HAP-1 (cell line): Measurements from ENCODE around the gene BMP7.

Experiments
- DNase-seq, 2 experiments: peaks; one replicate each; pipeline ENCODE4 v3.0.0-alpha.2; 2016 to 2020; ENCODE audit warnings: low spot score in 2 of 2
- H3K27me3 ChIP-seq: fragments of 250-450 bp; sonication (Bioruptor Pico); 2 replicates; pipeline ENCODE4 v1.5.1; 2020; ENCODE audit warnings: low read depth, mild to moderate bottlenecking, moderate library complexity
- H3K36me3 ChIP-seq: fragments of 250-450 bp; sonication (Bioruptor Pico); replicated peaks from 2 replicates; pipeline ENCODE4 v1.5.1; 2020; ENCODE audit warnings: mild to moderate bottlenecking
- H3K4me1 ChIP-seq: fragments of 250-450 bp; sonication (Bioruptor Pico); 2 replicates; pipeline ENCODE4 v1.5.1; 2020; ENCODE audit warnings: mild to moderate bottlenecking
- H3K4me3 ChIP-seq: fragments of 250-450 bp; sonication (Bioruptor Pico); 2 replicates; pipeline ENCODE4 v1.5.1; 2020; ENCODE audit warnings: mild to moderate bottlenecking, moderate library complexity
- H3K9me3 ChIP-seq: fragments of 250-450 bp; sonication (Bioruptor Pico); 2 replicates; pipeline ENCODE4 v1.5.1; 2020; ENCODE audit warnings: mild to moderate bottlenecking, moderate library complexity
- in situ Hi-C: fragments of 300-500 bp; cut with MboI; formaldehyde crosslinking; loops from 3 replicates; pipeline ENCODE4 v1.14.3; 2020; ENCODE audit warnings: low sequenced_read_pairs, inconsistent platforms, mixed read lengths

The BMP7 gene

DNA sequence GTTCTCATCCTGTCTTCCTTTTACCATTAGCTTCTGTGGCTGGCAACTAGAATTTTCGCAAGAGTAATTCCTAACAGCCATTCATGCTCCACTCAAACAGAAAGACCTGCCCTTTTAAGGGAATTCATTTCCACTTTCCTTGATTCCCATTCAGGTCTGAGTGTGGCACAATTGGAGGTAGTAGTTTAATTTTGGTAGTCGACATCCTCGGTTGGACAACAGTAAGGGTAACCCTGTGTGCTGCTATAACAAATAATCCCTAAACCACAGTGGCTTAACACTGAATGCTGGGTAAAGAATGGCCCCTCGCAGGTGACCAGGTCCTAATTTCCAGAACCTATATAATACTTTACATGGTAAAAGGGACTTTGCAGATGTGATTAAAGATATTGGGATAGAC lies 142.9 kb downstream of the BMP7 start:
- Histone ChIP-seq H3K9me3 (no peaks in the 10 kb centered on the region), H3K36me3 (no peaks in the 10 kb centered on the region), H3K27me3 (no peaks in the 10 kb centered on the region), H3K4me3 (no peak overlapping the region), H3K4me1 (no peaks in the 10 kb centered on the region)
- in situ Hi-C loops, result no loop called here
- no peak for DNase-seq

DNA sequence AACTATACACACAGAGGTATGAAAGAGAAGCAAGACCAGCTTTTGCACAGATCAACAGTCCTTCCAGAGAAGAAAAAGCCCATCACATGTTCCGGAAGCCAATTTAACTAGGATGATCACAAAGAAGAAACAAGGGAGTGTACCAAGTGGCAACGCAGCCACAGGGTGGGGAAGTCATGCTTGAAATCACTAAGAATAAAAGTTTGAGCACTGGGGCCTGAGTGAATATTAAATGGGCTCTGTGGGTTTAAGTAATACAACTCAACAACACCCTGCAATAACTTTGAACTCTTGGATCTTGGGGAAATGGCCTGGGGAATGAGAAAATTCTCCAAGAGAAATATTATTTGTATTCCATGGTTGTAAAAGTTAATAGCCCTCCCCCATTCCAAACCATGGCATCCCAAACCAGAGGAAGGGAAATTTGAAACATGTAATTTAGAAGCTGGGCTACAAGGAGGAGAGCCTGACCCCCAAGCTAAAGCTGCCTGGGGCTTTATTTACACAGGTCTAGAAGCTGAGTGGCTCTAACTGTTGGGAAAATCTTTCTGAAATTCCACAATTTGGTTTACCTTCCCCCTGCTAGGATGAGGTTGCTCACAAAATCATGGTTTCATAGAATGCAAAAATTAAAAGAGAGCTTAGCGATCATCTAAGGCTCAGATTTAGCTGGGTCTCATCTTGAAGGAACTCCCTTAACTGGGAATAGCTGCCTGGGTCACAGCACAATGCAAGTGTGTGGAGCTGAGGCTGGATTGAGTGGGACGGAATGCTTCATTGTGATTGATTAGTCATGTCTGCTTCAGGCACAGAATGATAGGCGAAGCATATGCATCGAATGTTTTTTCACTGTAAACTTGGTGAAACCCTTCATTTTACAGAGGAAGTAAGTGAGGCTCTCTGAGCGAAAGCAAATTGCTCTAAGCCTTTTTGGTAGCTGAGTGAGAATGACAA lies 143.6 kb downstream of the BMP7 start:
- H3K9me3 ChIP-seq, result no peaks in the 10 kb centered on the region
- in situ Hi-C loops, result no loop called here
- no peak for DNase-seq
- H3K27me3 ChIP-seq, result no peaks in the 10 kb centered on the region
- H3K4me3 ChIP-seq, result no peak overlapping the region
- H3K4me1 ChIP-seq, result no peaks in the 10 kb centered on the region
- H3K36me3 ChIP-seq, result no peaks in the 10 kb centered on the region

DNA sequence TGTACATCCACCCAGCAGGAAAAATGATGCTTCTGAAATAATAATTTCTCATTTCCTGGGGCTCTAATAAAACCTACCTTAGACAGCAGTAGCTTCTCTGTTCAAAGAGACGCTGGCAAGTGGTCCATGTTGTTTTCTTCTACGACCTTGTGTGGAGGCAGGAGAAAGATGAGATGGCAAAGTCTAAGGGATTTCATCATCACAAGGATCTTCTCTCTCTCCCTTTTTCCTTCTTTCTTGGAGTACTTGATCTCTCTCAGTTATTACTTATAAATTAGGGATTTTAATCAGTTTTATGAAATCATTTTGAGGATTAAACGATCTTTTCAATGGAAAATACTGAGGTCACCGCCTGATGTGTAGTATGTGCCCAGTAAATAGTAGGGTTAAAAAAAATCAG lies 147.5 kb downstream of the BMP7 start:
- Histone ChIP-seq H3K4me1 (no peaks in the 10 kb centered on the region), H3K36me3 (no peaks in the 10 kb centered on the region), H3K9me3 (no peaks in the 10 kb centered on the region), H3K27me3 (no peaks in the 10 kb centered on the region), H3K4me3 (no peak overlapping the region)
- in situ Hi-C loops, result no loop called here
- DNase-seq, result no peak
